Measurements from ENCODE around the gene CNTFR. TPM values are rescaled to one million over a fixed set of nuclear protein-coding genes. Genes with fewer than 3 reads are reported as not detected.
A peak's percentile ranks its signal among the peaks of the same experiment; 100 is the strongest.

Gene CNTFR
- total and polyA plus RNA-seq, 5 donors from 2014 or later, result not detected

DNA sequence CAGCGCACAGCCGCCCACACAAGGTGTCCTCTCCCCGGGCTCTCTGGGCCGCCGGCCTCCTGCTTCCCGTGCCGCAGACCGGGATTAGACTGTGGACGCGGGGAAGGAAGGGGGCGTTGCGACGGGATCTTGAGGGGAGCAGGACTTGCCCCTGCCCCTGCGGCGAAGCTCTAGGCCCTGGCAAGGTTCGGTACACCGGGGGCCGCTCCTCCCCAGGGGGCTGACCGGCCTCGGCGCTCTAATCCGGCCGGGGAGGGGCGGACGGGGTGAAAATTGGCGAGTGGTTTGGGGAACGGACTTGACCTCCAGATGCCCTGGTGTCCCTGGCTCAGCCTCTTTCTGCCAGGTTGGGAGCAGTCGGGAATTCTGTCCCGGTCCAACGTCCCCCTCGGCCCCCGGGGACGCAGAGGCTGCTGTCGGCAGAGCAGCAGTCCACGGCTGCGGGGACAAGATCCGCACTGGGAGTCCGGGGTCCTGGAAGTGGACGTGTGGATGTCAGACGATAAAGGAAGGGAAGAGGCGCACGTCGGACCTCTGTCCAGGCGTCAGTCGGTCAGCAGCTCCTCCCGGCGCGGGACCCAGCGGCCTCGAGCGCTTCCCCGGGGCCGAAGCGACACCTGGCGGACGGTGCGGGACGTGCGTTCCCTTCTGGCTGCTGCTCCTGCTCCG is 1.9 kb upstream of the CNTFR start:
- Histone ChIP-seq H3K4me1 (ENCODE audit: control insufficient read depth, insufficient read depth, low read length, poor library complexity, severe bottlenecking) (peaks cover 27% of the 10 kb centered on the region), H3K36me3 (ENCODE audit: control insufficient read depth, insufficient read depth, low read length) (no peaks in the 10 kb centered on the region), H3K27me3 (ENCODE audit: control insufficient read depth, insufficient read depth, low read length) (peaks cover 44% of the 10 kb centered on the region), H3K27ac (ENCODE audit: insufficient read depth, low read length, poor library complexity, severe bottlenecking) (no peak overlapping the region), H3K4me3 (ENCODE audit: low read depth, low read length) (peak overlapping the region; percentile 44), H3K9me3 (ENCODE audit: control insufficient read depth in 2 of 2, low read length in 2 of 2) (no peaks in the 10 kb centered on the region)
- H3K36me3 Mint-ChIP-seq, result no peaks in the 10 kb centered on the region
- H3K27me3 Mint-ChIP-seq, result peaks cover 64% of the 10 kb centered on the region
- DNase-seq (peak; percentile 63 to 70 (median 64)), ATAC-seq (ENCODE audit: low read depth in 2 of 2) (peak; percentile 73)
- H3K4me1 Mint-ChIP-seq, result peaks cover 0 to 38% (median 16%) of the 10 kb centered on the region in 4 donors
- H3K9me3 Mint-ChIP-seq, result peaks cover 0 to 6% (median 0%) of the 10 kb centered on the region in 7 donors
- peak overlapping the region; percentile 59 to 82 (median 74) for H3K4me3 Mint-ChIP-seq
- H3K27ac Mint-ChIP-seq, result no peak overlapping the region

DNA sequence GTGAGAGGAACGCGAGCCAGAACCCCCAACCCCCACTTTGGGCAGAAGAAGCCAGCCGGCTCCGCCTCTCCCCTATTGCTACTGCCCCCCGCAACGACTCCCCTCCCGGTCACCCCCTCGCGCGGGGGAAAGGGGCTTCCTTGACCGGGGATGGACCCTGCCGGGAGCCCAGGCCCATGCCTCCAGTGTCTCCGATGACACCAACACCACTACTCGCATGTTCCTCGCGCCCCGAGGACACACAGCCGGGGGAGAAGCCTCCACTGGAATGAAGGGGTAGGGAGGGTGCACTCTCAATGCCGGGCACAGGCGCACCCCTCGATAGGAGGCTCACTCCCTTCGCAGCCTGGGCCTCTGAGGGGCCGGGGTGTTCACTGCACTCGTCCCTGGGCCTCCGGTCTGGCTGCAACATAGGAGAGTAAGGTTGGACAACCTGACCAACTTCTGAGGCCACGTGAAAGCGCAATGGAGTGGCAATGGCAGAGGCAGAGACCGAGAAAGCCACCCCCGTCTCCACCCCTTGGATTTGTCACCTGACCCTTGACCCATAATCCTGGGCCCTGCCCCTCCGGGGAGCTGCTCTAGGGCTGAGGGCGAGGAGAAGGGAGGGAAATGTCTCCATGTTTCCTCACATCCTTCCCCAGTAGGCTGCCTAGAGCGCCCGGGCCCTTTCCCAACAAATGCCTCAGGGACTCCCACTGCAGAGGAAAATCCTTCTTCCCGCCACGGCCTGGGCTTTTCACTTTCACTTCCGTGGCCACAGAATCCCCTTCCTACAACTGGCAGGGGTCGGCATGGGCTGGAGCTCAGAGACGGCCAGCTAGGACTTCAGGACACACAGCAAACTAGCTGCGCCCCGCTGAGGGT is 1.1 kb upstream of the CNTFR start:
- DNase-seq, result peak in 1 of 3 donors; percentile 10
- Histone ChIP-seq H3K4me1 (ENCODE audit: control insufficient read depth, insufficient read depth, low read length, poor library complexity, severe bottlenecking) (peaks cover 27% of the 10 kb centered on the region), H3K4me3 (ENCODE audit: low read depth, low read length) (peak overlapping the region; percentile 44), H3K9me3 (ENCODE audit: control insufficient read depth in 2 of 2, low read length in 2 of 2) (no peaks in the 10 kb centered on the region), H3K27me3 (ENCODE audit: control insufficient read depth, insufficient read depth, low read length) (peaks cover 42% of the 10 kb centered on the region), H3K36me3 (ENCODE audit: control insufficient read depth, insufficient read depth, low read length) (no peaks in the 10 kb centered on the region), H3K27ac (ENCODE audit: insufficient read depth, low read length, poor library complexity, severe bottlenecking) (no peak overlapping the region)
- no peak for ATAC-seq (ENCODE audit: low read depth in 2 of 2)
- Mint-ChIP-seq H3K27ac (peak overlapping the region in 1 of 3 donors; percentile 74), H3K9me3 (peaks cover 0 to 6% (median 0%) of the 10 kb centered on the region in 7 donors), H3K4me1 (peaks cover 0 to 40% (median 16%) of the 10 kb centered on the region in 4 donors), H3K4me3 (peak overlapping the region; percentile 66 to 82 (median 72)), H3K27me3 (peaks cover 67% of the 10 kb centered on the region), H3K36me3 (no peaks in the 10 kb centered on the region)

DNA sequence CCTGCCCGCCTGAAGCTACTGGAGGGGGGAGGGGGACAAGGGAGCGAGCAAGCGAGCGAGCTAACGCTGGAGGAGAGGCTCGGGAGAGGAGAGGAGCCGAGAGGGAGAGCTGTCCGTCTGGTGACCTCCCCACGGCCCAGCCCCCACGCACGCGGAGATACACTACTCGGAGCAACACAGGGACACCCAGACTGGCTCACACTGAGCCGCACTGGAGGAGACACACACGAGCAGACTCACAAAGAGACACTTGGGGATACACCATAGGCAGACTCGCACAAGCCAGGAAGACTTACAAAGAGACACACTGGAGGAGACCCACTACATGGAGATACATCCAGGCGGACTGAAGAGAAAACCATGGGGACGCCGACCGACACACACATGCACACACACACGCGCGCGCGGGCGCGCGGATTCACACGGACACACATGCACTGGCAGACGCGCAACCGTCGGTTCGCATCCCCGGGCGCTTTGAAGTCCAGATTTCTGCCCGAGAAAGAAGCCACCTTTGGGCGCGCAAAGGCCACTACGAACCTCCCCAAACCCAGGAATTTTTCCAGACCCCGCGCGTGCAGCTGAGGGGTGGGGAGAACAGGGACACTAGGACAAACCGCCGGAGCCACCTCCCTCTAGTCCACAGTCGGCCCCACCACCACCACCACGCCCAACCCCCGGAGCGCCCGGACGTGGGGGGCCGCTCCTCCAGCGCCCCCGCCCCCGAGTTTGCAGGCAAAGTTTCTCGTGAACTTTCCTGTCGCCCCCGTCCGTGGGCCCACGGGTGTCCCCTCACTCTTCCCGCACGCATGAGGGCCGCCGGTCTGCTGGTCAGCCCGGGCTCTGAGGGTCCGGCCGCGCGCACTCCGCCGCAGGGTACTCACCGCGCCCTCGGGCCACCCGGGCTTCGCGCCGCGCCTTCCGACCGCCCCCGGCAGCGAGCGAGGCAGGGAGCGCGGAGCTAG is 571 bp downstream of the CNTFR start:
- no peak for DNase-seq
- Mint-ChIP-seq H3K36me3 (no peaks in the 10 kb centered on the region), H3K4me1 (peaks cover 0 to 40% (median 16%) of the 10 kb centered on the region in 4 donors), H3K9me3 (peaks cover 0 to 6% (median 0%) of the 10 kb centered on the region in 7 donors), H3K4me3 (peak overlapping the region; percentile 79 to 84 (median 82)), H3K27me3 (peaks cover 74% of the 10 kb centered on the region), H3K27ac (no peak overlapping the region)
- no peaks in the 10 kb centered on the region for H3K9me3 ChIP-seq (ENCODE audit: control insufficient read depth in 2 of 2, low read length in 2 of 2)
- H3K4me1 ChIP-seq (ENCODE audit: control insufficient read depth, insufficient read depth, low read length, poor library complexity, severe bottlenecking), result peaks cover 27% of the 10 kb centered on the region
- no peak for ATAC-seq (ENCODE audit: low read depth in 2 of 2)
- H3K36me3 ChIP-seq (ENCODE audit: control insufficient read depth, insufficient read depth, low read length), result no peaks in the 10 kb centered on the region
- peaks cover 32% of the 10 kb centered on the region for H3K27me3 ChIP-seq (ENCODE audit: control insufficient read depth, insufficient read depth, low read length)
- no peak overlapping the region for H3K27ac ChIP-seq (ENCODE audit: insufficient read depth, low read length, poor library complexity, severe bottlenecking)
- H3K4me3 ChIP-seq (ENCODE audit: low read depth, low read length), result no peak overlapping the region

DNA sequence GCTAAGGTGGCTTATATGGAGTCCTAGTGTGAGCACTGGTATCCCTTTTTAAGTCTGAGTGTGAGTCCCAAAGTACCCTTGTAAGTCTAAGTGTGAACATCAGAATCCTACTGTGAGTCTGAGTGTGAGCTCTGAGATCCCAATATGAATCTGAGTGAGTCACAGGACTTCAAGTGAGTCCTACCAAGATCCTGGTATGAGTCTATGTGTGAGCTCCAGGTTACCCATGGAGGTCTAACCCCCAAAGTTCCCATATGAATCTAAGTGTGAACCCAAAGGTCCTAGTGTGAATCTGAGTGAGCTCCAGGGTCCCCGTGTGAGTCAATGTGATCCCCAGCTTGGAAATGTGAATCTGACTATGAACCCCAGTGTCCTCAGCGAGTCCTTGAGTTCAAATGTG is 2.3 kb downstream of the CNTFR start:
- Mint-ChIP-seq H3K4me3 (peak overlapping the region in 1 of 4 donors; percentile 68), H3K4me1 (peaks cover 0 to 35% (median 13%) of the 10 kb centered on the region in 4 donors), H3K27ac (no peak overlapping the region), H3K27me3 (peaks cover 74% of the 10 kb centered on the region), H3K36me3 (no peaks in the 10 kb centered on the region), H3K9me3 (peaks cover 0 to 4% (median 0%) of the 10 kb centered on the region in 7 donors)
- peaks cover 27% of the 10 kb centered on the region for H3K4me1 ChIP-seq (ENCODE audit: control insufficient read depth, insufficient read depth, low read length, poor library complexity, severe bottlenecking)
- H3K36me3 ChIP-seq (ENCODE audit: control insufficient read depth, insufficient read depth, low read length), result no peaks in the 10 kb centered on the region
- H3K27me3 ChIP-seq (ENCODE audit: control insufficient read depth, insufficient read depth, low read length), result peaks cover 25% of the 10 kb centered on the region
- H3K9me3 ChIP-seq (ENCODE audit: control insufficient read depth in 2 of 2, low read length in 2 of 2), result no peaks in the 10 kb centered on the region
- no peak overlapping the region for H3K27ac ChIP-seq (ENCODE audit: insufficient read depth, low read length, poor library complexity, severe bottlenecking)
- no peak overlapping the region for H3K4me3 ChIP-seq (ENCODE audit: low read depth, low read length)
- DNase-seq (no peak), ATAC-seq (ENCODE audit: low read depth in 2 of 2) (no peak)

DNA sequence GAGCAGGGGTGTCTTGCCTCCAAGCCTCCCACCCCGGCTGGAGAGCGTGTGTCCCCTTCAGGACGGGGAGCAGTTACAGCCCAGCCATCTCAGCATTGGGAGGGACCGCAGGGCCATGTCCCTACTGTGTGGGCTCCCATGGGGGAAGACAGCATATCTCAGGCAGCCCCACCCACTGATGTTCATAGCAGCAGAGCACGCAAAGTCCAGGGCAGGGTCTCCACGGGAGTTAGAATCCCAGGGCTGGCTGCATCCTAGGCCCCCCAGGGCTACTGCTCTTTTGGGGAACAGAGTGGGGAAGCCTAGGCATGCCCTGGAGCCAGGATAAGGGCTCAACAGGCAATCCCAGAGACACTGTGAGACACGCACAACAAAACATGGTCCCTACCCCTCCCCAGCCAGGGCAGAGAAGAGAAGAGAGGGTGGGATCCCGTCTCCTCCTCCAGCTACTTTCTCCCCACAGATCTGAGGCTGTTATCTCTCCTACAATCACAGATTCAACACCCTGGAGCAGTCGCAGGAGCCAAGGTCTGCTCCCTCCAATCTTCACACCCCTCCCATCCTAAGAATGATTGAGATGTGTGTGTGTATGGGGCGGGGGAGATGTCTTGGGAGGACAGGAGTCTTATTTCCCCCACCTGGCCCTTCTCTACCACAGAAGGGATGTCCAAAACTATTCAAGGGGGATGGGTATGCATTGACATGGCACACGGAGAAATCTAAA is 3.4 kb downstream of the CNTFR start:
- Histone ChIP-seq H3K36me3 (ENCODE audit: control insufficient read depth, insufficient read depth, low read length) (no peaks in the 10 kb centered on the region), H3K9me3 (ENCODE audit: control insufficient read depth in 2 of 2, low read length in 2 of 2) (no peaks in the 10 kb centered on the region), H3K27ac (ENCODE audit: insufficient read depth, low read length, poor library complexity, severe bottlenecking) (no peak overlapping the region), H3K4me3 (ENCODE audit: low read depth, low read length) (no peak overlapping the region), H3K4me1 (ENCODE audit: control insufficient read depth, insufficient read depth, low read length, poor library complexity, severe bottlenecking) (peaks cover 19% of the 10 kb centered on the region), H3K27me3 (ENCODE audit: control insufficient read depth, insufficient read depth, low read length) (peaks cover 20% of the 10 kb centered on the region)
- DNase-seq, result no peak
- Mint-ChIP-seq H3K36me3 (peaks cover 4% of the 10 kb centered on the region), H3K27me3 (peaks cover 77% of the 10 kb centered on the region), H3K4me3 (no peak overlapping the region), H3K27ac (no peak overlapping the region), H3K4me1 (peaks cover 0 to 26% (median 11%) of the 10 kb centered on the region in 4 donors), H3K9me3 (peaks cover 0 to 2% (median 0%) of the 10 kb centered on the region in 7 donors)
- no peak for ATAC-seq (ENCODE audit: low read depth in 2 of 2)

DNA sequence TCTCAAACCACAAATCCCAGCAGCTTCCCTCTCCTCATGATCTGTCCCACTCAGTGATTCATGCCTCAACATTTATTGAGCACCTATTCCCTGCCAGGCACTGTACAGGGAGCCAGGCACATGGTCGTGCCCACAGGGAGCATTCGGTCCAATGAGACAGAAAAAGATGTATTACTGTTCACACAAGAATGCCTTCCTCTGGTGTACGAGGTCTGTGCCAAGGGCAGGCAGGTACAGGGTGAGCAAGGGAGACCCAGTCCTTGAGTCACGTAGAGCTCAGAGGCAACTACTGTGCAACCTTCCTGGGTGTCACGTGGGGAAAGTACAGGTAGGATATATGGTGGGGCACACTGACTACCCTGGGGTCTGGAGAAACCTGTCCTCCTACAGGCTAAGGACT is 4.6 kb downstream of the CNTFR start:
- Histone ChIP-seq H3K4me1 (ENCODE audit: control insufficient read depth, insufficient read depth, low read length, poor library complexity, severe bottlenecking) (peaks cover 7% of the 10 kb centered on the region), H3K9me3 (ENCODE audit: control insufficient read depth in 2 of 2, low read length in 2 of 2) (no peaks in the 10 kb centered on the region), H3K4me3 (ENCODE audit: low read depth, low read length) (no peak overlapping the region), H3K36me3 (ENCODE audit: control insufficient read depth, insufficient read depth, low read length) (no peaks in the 10 kb centered on the region), H3K27ac (ENCODE audit: insufficient read depth, low read length, poor library complexity, severe bottlenecking) (no peak overlapping the region), H3K27me3 (ENCODE audit: control insufficient read depth, insufficient read depth, low read length) (peaks cover 24% of the 10 kb centered on the region)
- Mint-ChIP-seq H3K4me1 (peaks cover 0 to 15% (median 7%) of the 10 kb centered on the region in 4 donors), H3K27me3 (peaks cover 78% of the 10 kb centered on the region), H3K4me3 (no peak overlapping the region), H3K27ac (no peak overlapping the region), H3K36me3 (peaks cover 5% of the 10 kb centered on the region), H3K9me3 (peaks cover 0 to 2% (median 0%) of the 10 kb centered on the region in 7 donors)
- ATAC-seq (ENCODE audit: low read depth in 2 of 2), result no peak
- no peak for DNase-seq

Measured in CD4-positive, CD25-positive, alpha-beta regulatory T cell (primary cell).